ENCODE data around the gene CAMP.
"Not testable (repeated sequence)": the region's sequence is repeated elsewhere in the genome, so short reads cannot be mapped to it uniquely, and the experiment has no call there.

Gene CAMP

GRCh38 chr3:48267782-48268181, 44.5 kb downstream of the CAMP start:
- DNase-seq: no peak

GRCh38 chr3:48268381-48268935, 45.2 kb downstream of the CAMP start:
- DNase-seq: peak; percentile 44

GRCh38 chr3:48268936-48269561, 45.8 kb downstream of the CAMP start:
- no peak for DNase-seq

GRCh38 chr3:48269592-48269991, 46.3 kb downstream of the CAMP start:
- DNase-seq: no peak

- no peak for DNase-seq
Measured at GRCh38 chr3:48270306-48270705, 47.0 kb downstream of the CAMP start.

- DNase-seq: not testable (repeated sequence)
Measured at GRCh38 chr3:48271223-48271622, 47.9 kb downstream of the CAMP start.

GRCh38 chr3:48271763-48272498, 48.6 kb downstream of the CAMP start:
- DNase-seq: no peak

GRCh38 chr3:48273594-48274211, 50.4 kb downstream of the CAMP start:
- peak; percentile 18 for DNase-seq

GRCh38 chr3:48274452-48274851, 51.2 kb downstream of the CAMP start:
- DNase-seq: no peak
